HEK293 (cell line): Measurements from ENCODE around the gene CFAP410.

Source experiments
- CTCF ChIP-seq: fragments of 450-650 bp; formaldehyde crosslinking; IDR thresholded peaks from 2 replicates; pipeline ENCODE4 v1.5.1; 2016; ENCODE audit warnings: missing biosample characterization, missing genetic modification characterization
- OSR2 ChIP-seq: fragments of 450-650 bp; formaldehyde crosslinking; IDR thresholded peaks from 2 replicates; pipeline ENCODE4 v1.5.1; 2016; ENCODE audit warnings: missing biosample characterization, missing genetic modification characterization
- PRDM1 ChIP-seq: fragments of 450-650 bp; formaldehyde crosslinking; IDR thresholded peaks from 2 replicates; pipeline ENCODE4; 2016; ENCODE audit warnings: missing biosample characterization, missing genetic modification characterization
- ZNF132 ChIP-seq: fragments of 450-650 bp; formaldehyde crosslinking; IDR thresholded peaks from 2 replicates; pipeline ENCODE4 v1.5.1; 2017; ENCODE audit warnings: missing biosample characterization, missing genetic modification characterization, borderline replicate concordance
- ZNF544 ChIP-seq: fragments of 450-650 bp; formaldehyde crosslinking; IDR thresholded peaks from 2 replicates; pipeline ENCODE4 v1.5.0; 2017; ENCODE audit warnings: missing biosample characterization, missing genetic modification characterization

DNA sequence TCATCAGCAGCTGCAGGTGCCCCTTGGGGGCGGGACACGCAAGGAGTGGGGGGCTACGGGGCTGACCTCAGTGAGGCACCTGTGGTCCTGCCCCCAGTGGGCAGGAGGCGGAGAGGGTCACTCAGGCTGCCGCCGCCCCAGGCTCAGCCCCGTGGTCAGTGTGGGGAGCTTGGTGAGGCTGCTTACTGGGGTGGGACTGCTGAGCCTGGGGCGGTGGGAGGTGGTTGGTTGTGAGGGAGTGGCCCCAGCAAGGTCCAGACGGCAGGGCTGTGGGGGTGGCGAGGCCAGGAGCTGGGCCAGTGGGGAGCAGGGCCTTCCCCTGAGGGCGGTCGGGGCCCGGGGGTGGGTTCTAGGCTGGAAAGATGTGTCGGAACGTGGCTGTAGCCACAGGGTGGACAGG is 25.1 kb downstream of the CFAP410 start:
- TF ChIP-seq CTCF (tag by site-specific recombination) (no peak), PRDM1 (tag by site-specific recombination) (no peak), OSR2 (no peak), ZNF132 (tag by site-specific recombination) (no peak), ZNF544 (no peak)
